MM.1S (cell line): ENCODE measurements around the gene CFAP251.

Experiments used
- DNase-seq: peaks from one replicate; pipeline ENCODE4 v3.0.0-alpha.2; 2015
- H2AFZ ChIP-seq: fragments of 300-600 bp; sonication (generic); 2 replicates; pipeline ENCODE4 v1.6.0; 2016; ENCODE audit warnings: antibody characterized with exemption, low read length
- H3F3A ChIP-seq: fragments of 300-600 bp; sonication (generic); 2 replicates; pipeline ENCODE4 v1.6.1; 2016; ENCODE audit warnings: mild to moderate bottlenecking, antibody characterized with exemption, low read length, moderate library complexity, mixed read lengths; ENCODE audit not compliant: insufficient read depth
- H3K27ac ChIP-seq: fragments of 300-600 bp; sonication (generic); 2 replicates; pipeline ENCODE4 v1.5.1; 2016; ENCODE audit warnings: mild to moderate bottlenecking, low read length
- H3K27me3 ChIP-seq: fragments of 300-600 bp; sonication (generic); replicated peaks from 2 replicates; pipeline ENCODE4 v1.6.0; 2016; ENCODE audit warnings: low read length; ENCODE audit not compliant: insufficient read depth
- H3K36me3 ChIP-seq: fragments of 300-600 bp; sonication (generic); replicated peaks from 2 replicates; pipeline ENCODE4 v1.6.1; 2016; ENCODE audit warnings: mild to moderate bottlenecking, low read length, mixed read lengths; ENCODE audit not compliant: insufficient read depth
- H3K4me1 ChIP-seq: fragments of 300-600 bp; sonication (generic); 2 replicates; pipeline ENCODE4 v1.6.1; 2016; ENCODE audit warnings: low read length, mixed read lengths
- H3K4me2 ChIP-seq: fragments of 300-600 bp; sonication (generic); 2 replicates; pipeline ENCODE4 v1.6.0; 2016; ENCODE audit warnings: low read depth, low read length
- H3K4me3 ChIP-seq: fragments of 300-600 bp; sonication (generic); 2 replicates; pipeline ENCODE4 v1.5.1; 2016; ENCODE audit warnings: low read length, mixed read lengths
- H3K79me2 ChIP-seq: fragments of 300-600 bp; sonication (generic); 2 replicates; pipeline ENCODE4 v1.6.1; 2016; ENCODE audit warnings: mixed run types, low read length, mixed read lengths
- H3K9ac ChIP-seq: fragments of 300-600 bp; sonication (generic); 2 replicates; pipeline ENCODE4 v1.6.1; 2016; ENCODE audit warnings: low read length, mixed read lengths
- H3K9me2 ChIP-seq: fragments of 300-600 bp; sonication (generic); replicated peaks from 2 replicates; pipeline ENCODE4 v1.6.1; 2016; ENCODE audit warnings: mild to moderate bottlenecking, low read length, mixed read lengths; ENCODE audit not compliant: insufficient read depth
- H3K9me3 ChIP-seq: fragments of 300-600 bp; sonication (generic); replicated peaks from 2 replicates; pipeline ENCODE4 v1.6.1; 2016; ENCODE audit warnings: mild to moderate bottlenecking, low read length, mixed read lengths; ENCODE audit not compliant: insufficient read depth
- H4K20me1 ChIP-seq: fragments of 300-600 bp; sonication (generic); 2 replicates; pipeline ENCODE4 v1.6.1; 2016; ENCODE audit warnings: mild to moderate bottlenecking, low read length, moderate library complexity, mixed read lengths; ENCODE audit not compliant: insufficient read depth
- EZH2 ChIP-seq: fragments of 300-600 bp; sonication (generic); optimal IDR thresholded peaks from 2 replicates; pipeline ENCODE3; 2017; ENCODE audit warnings: low read depth, mild to moderate bottlenecking, antibody characterized with exemption, low read length, mixed read lengths
- EZH2phosphoT487 ChIP-seq: fragments of 300-600 bp; sonication (generic); IDR thresholded peaks from 2 replicates; pipeline ENCODE4 v1.6.1; 2018; ENCODE audit warnings: antibody characterized with exemption, low read length
- TF ChIP-seq, protein P1 (sequence below): fragments of 300-600 bp; sonication (generic); IDR thresholded peaks from 2 replicates; pipeline ENCODE4 v1.5.1; 2016; ENCODE audit warnings: antibody characterized with exemption, low read length, mixed read lengths

The CFAP251 gene

DNA sequence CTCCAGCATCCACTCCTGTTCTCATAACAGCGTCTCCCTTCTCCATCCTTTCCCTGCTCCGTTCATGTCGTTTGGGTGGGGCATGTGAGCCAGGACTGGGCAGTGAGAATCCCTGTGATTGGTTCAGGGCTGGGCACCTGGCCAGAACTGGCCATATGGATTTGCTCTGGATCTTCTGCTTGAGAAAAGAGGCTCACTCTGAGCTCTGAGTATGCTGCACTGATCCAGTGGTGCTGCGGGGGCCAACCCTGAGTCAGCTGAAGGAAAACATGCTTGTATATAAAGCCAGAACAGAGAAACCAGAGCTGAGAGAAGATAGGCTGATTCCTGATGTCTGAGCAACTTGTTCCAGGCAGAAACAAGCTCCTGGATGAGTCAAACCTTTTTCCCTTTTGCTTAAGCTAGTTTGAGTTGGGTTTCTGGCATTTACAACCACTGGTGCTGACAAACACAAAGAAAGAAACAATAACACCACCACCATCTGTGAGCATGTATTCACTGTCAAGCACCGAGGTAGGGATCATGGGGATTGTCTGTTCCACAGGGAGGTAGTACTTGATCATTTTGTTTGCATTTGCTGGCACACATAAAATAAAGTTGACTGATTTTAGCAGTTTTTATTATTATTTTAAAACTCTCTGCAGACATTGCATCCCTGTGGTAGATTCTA lies 45.7 kb upstream of the CFAP251 start:
- Histone ChIP-seq H3K9me2 (no peaks in the 10 kb centered on the region), H3K4me1 (no peaks in the 10 kb centered on the region), H2AFZ (no peak overlapping the region), H3K9me3 (no peaks in the 10 kb centered on the region), H3K27ac (no peak overlapping the region), H3K9ac (no peak overlapping the region), H3K36me3 (no peaks in the 10 kb centered on the region), H3F3A (no peaks in the 10 kb centered on the region), H3K4me3 (no peak overlapping the region), H3K27me3 (no peaks in the 10 kb centered on the region), H4K20me1 (no peaks in the 10 kb centered on the region), H3K4me2 (no peak overlapping the region), H3K79me2 (no peaks in the 10 kb centered on the region)
- no peak for DNase-seq
- TF ChIP-seq EZH2, result no peak
- TF ChIP-seq EZH2phosphoT487, result no peak
- TF ChIP-seq, protein P1, sequence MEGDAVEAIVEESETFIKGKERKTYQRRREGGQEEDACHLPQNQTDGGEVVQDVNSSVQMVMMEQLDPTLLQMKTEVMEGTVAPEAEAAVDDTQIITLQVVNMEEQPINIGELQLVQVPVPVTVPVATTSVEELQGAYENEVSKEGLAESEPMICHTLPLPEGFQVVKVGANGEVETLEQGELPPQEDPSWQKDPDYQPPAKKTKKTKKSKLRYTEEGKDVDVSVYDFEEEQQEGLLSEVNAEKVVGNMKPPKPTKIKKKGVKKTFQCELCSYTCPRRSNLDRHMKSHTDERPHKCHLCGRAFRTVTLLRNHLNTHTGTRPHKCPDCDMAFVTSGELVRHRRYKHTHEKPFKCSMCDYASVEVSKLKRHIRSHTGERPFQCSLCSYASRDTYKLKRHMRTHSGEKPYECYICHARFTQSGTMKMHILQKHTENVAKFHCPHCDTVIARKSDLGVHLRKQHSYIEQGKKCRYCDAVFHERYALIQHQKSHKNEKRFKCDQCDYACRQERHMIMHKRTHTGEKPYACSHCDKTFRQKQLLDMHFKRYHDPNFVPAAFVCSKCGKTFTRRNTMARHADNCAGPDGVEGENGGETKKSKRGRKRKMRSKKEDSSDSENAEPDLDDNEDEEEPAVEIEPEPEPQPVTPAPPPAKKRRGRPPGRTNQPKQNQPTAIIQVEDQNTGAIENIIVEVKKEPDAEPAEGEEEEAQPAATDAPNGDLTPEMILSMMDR, result no peak

DNA sequence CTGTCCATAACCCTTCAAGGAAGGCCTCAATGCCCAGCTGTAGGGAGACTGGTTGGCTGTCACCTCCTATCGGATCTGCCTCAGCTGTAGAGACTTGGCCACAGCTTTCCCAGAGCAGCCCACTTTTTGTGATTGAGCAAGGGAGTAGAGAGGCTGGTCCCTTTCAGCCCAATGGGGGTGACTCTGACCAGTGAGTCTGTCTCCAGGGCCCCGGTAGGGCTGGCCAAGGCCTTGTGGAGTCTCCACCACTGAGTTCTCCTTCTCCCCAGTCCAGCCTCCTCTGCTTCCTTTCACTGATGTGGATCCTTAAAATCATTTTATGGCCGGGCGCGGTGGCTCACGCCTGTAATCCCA lies 45.2 kb upstream of the CFAP251 start:
- no peak for TF ChIP-seq EZH2
- no peak for TF ChIP-seq EZH2phosphoT487
- TF ChIP-seq, protein P1, result no peak
- Histone ChIP-seq H3K4me2 (no peak overlapping the region), H3K4me3 (no peak overlapping the region), H3K27ac (no peak overlapping the region), H3F3A (no peaks in the 10 kb centered on the region), H3K9me2 (no peaks in the 10 kb centered on the region), H3K27me3 (no peaks in the 10 kb centered on the region), H3K79me2 (no peaks in the 10 kb centered on the region), H3K36me3 (no peaks in the 10 kb centered on the region), H4K20me1 (no peaks in the 10 kb centered on the region), H3K9ac (no peak overlapping the region), H2AFZ (no peak overlapping the region), H3K4me1 (no peaks in the 10 kb centered on the region), H3K9me3 (no peaks in the 10 kb centered on the region)
- no peak for DNase-seq

DNA sequence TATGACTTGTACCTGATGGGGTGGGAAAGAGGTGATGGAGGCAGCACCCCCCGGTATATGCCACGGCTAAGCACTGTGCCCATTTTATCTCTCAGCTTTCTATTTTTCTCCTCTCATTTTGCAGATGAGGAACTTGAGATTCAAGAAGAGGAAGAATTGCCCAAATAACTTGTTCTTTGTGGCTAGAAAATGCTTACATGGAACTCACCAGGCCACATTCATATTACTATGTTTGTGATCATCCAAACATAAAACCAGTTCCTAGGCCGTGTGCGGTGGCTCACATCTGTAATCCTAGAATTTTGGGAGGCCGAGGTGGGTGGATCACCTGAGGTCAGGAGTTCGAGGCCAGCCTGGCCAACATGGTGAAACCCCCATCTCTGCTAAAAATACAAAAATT lies 44.3 kb upstream of the CFAP251 start:
- Histone ChIP-seq H3K9me3 (no peaks in the 10 kb centered on the region), H3K9me2 (no peaks in the 10 kb centered on the region), H4K20me1 (no peaks in the 10 kb centered on the region), H3K79me2 (no peaks in the 10 kb centered on the region), H3K27me3 (no peaks in the 10 kb centered on the region), H2AFZ (no peak overlapping the region), H3F3A (no peaks in the 10 kb centered on the region), H3K4me2 (no peak overlapping the region), H3K36me3 (no peaks in the 10 kb centered on the region), H3K9ac (no peak overlapping the region), H3K4me3 (no peak overlapping the region), H3K4me1 (no peaks in the 10 kb centered on the region), H3K27ac (no peak overlapping the region)
- no peak for TF ChIP-seq EZH2phosphoT487
- TF ChIP-seq, protein P1, result no peak
- no peak for TF ChIP-seq EZH2
- no peak for DNase-seq
